DND-41 (cell line): ENCODE results near the gene ANKS1B.

Source experiments
- EZH2 ChIP-seq: IDR thresholded peaks from 3 replicates; pipeline ENCODE4 v1.6.1; 2012; ENCODE audit warnings: borderline replicate concordance, low read depth, mild to moderate bottlenecking, moderate library complexity, low read length, inconsistent platforms; ENCODE audit not compliant: severe bottlenecking
- TF ChIP-seq, protein P1 (sequence below): IDR thresholded peaks from 2 replicates; pipeline ENCODE4 v1.5.1; 2012; ENCODE audit warnings: borderline replicate concordance, low read length, moderate library complexity, mild to moderate bottlenecking; ENCODE audit not compliant: poor library complexity, severe bottlenecking; ENCODE audit errors: extremely low read depth

DNA sequence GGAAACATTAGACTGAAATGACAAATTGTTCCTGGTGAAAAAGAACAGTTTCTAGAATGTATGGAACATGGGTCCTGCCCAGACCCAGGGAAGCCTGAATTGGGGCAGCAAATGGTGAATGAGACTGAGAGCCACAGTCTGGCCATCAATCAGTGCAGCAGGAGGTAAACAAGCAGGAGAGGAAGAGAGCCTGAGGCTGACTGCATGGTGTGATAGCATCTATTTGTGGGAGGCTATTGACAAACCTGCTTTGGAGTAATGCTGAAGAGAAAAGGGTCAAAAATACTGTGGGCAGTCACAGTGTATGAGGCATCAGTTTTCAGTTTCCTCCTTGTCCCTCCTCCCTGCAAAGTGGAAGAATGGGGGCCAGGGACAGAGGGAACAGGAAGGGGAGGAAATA is 136.8 kb downstream of the ANKS1B start:
- TF ChIP-seq, protein P1, sequence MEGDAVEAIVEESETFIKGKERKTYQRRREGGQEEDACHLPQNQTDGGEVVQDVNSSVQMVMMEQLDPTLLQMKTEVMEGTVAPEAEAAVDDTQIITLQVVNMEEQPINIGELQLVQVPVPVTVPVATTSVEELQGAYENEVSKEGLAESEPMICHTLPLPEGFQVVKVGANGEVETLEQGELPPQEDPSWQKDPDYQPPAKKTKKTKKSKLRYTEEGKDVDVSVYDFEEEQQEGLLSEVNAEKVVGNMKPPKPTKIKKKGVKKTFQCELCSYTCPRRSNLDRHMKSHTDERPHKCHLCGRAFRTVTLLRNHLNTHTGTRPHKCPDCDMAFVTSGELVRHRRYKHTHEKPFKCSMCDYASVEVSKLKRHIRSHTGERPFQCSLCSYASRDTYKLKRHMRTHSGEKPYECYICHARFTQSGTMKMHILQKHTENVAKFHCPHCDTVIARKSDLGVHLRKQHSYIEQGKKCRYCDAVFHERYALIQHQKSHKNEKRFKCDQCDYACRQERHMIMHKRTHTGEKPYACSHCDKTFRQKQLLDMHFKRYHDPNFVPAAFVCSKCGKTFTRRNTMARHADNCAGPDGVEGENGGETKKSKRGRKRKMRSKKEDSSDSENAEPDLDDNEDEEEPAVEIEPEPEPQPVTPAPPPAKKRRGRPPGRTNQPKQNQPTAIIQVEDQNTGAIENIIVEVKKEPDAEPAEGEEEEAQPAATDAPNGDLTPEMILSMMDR: no peak
- no peak for TF ChIP-seq EZH2
